ENCODE measurements around the gene IER3.
"Not testable (repeated sequence)": the region's sequence is repeated elsewhere in the genome, so short reads cannot be mapped to it uniquely, and the experiment has no call there.

DNA sequence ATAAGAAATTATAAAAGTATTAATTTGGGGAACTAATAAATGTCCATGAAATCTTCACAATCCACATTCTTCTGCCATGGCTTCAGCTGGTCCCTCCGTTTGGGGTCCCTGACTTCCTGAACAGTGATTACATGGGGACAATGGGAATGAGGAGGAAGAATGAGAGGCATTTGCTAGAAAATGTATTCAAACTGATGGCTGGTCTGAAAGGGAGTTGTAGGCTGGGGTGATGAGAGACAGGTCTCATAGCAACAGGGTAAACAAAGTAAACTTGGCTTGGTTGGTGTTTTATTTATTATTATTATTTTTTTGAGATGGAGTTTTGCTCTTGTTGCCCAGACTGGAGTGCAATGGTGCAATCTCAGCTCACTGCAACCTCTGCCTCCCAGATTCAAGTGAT is 21.1 kb upstream of the IER3 start:
- TF ChIP-seq, protein P1, sequence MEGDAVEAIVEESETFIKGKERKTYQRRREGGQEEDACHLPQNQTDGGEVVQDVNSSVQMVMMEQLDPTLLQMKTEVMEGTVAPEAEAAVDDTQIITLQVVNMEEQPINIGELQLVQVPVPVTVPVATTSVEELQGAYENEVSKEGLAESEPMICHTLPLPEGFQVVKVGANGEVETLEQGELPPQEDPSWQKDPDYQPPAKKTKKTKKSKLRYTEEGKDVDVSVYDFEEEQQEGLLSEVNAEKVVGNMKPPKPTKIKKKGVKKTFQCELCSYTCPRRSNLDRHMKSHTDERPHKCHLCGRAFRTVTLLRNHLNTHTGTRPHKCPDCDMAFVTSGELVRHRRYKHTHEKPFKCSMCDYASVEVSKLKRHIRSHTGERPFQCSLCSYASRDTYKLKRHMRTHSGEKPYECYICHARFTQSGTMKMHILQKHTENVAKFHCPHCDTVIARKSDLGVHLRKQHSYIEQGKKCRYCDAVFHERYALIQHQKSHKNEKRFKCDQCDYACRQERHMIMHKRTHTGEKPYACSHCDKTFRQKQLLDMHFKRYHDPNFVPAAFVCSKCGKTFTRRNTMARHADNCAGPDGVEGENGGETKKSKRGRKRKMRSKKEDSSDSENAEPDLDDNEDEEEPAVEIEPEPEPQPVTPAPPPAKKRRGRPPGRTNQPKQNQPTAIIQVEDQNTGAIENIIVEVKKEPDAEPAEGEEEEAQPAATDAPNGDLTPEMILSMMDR (IDR thresholded peaks at IDR 0.05 in 8 of 11, conservative IDR thresholded peaks at IDR 0.05 in 3 of 11) = not testable (repeated sequence)
- not testable (repeated sequence) for TF ChIP-seq POLR2AphosphoS5, POLR2A (IDR thresholded peaks at IDR 0.05)

All from spleen (tissue), 7 donors.